Lower leg skin (tissue), 3 donors: ENCODE results near the gene ANO7.

ENCODE experiments used
- CTCF ChIP-seq, 3 donors: fragments of 450-650 bp; IDR thresholded peaks; one replicate each; pipeline ENCODE4 v1.5.1; 2016; ENCODE audit warnings: antibody characterized with exemption in 3 of 3, mild to moderate bottlenecking in 3 of 3, moderate library complexity in 2 of 3
- POLR2A ChIP-seq, 2 donors: fragments of 450-650 bp; IDR thresholded peaks; one replicate each; pipeline ENCODE4 v1.6.1; 2016 to 2017; ENCODE audit warnings: antibody characterized with exemption in 2 of 2, mild to moderate bottlenecking in 1 of 2, moderate library complexity in 1 of 2

DNA sequence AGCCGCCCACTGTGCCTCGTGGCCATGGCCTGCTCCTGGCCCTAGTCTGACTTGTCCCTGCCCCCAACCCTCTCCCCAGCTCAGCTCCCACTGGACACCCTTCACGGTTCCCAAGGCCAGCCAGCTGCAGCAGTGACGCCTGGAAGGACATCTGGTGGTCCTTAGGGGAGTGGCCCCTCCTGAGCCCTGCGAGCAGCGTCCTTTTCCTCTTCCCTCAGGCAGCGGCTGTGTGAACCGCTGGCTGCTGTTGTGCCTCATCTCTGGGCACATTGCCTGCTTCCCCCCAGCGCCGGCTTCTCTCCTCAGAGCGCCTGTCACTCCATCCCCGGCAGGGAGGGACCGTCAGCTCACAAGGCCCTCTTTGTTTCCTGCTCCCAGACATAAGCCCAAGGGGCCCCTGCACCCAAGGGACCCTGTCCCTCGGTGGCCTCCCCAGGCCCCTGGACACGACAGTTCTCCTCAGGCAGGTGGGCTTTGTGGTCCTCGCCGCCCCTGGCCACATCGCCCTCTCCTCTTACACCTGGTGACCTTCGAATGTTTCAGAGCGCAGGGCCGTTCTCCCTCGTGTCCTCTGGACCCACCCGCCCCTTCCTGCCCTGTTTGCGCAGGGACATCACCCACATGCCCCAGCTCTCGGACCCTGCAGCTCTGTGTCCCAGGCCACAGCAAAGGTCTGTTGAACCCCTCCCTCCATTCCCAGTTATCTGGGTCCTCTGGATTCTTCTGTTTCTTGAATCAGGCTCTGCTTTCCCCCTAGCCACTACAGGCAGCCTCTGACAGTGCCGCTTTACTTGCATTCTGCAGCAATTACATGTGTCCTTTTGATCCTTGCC, 35.8 kb downstream of the ANO7 start:
- TF ChIP-seq POLR2A (IDR thresholded peaks at IDR 0.05) (no peak), CTCF (IDR thresholded peaks at IDR 0.05) (no peak)
